Fibroblast of peridontal ligament (primary cell): ENCODE results near the gene RAB1B.

Experiments
- DNase-seq: peaks from one replicate; pipeline ENCODE4 v3.0.0-alpha.2; 2010; ENCODE audit errors: extremely low read depth

RAB1B gene

GRCh38 chr11:66268244-66268951, at the start of gene RAB1B:
TSS of gene RAB1B (plus strand) at chr11:66268639. CDS start at chr11:66268680, 41 bp downstream.
- DNase-seq, result peak; percentile 100

DNA sequence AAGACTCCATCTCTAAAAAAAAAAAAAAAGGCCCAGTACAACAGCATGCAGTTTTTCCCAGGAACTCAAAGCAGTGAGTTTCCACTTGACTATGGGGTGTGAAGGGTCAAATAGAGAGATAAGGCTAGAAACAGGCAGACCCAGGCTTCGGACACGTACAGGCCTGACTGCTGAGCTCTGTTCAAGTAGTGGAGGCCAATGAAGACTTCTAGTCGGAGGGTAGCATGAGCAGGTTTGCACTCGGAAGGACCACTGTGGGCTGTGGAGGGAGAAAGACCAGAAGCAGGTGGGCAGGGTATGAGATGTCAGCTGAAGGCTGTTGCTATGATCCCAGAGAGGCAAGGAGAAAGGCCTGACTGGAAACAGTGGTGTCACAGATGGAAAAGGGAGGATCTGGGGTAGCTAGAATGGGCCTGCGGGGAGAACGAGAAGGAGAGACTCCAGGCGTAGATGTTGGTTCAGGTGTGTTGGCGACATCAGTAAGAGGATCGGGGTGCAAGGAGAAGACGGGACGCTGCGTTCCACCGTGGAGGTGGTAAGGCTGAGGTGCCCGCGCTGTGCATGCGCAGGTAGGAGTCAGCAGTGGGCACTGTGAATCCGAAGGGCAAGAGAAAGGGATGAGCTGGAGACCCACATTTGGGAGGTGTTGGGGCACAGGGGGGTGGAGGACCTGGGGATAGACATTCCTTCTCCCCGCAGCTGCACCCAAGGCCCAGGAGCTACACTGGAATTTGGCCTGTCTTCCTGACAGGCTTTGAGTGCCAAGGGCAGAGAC, 49.4 kb upstream of the RAB1B start:
- DNase-seq, result no peak

GRCh38 chr11:66219846-66220565, 48.4 kb upstream of the RAB1B start:
- no peak for DNase-seq

DNA sequence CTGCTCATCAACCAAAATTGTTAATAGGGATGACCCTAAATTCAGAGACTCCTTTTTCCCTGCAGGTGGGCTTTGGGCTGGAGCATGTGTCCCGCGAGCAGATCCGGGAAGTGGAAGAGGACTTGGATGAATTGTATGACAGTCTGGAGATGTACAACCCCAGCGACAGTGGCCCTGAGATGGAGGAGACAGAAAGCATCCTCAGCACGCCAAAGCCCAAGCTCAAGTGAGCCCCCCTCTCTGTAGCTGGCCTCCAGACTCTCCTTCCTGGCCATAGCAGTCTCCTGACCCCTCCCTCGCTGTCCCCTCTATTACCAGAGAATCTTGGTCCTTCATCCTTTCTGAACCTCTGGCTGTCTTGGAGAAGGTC, 47.9 kb upstream of the RAB1B start:
- no peak for DNase-seq

GRCh38 chr11:66221012-66221411, 47.4 kb upstream of the RAB1B start:
- no peak for DNase-seq

GRCh38 chr11:66221726-66222236, 46.7 kb upstream of the RAB1B start:
- DNase-seq, result peak; percentile 9

DNA sequence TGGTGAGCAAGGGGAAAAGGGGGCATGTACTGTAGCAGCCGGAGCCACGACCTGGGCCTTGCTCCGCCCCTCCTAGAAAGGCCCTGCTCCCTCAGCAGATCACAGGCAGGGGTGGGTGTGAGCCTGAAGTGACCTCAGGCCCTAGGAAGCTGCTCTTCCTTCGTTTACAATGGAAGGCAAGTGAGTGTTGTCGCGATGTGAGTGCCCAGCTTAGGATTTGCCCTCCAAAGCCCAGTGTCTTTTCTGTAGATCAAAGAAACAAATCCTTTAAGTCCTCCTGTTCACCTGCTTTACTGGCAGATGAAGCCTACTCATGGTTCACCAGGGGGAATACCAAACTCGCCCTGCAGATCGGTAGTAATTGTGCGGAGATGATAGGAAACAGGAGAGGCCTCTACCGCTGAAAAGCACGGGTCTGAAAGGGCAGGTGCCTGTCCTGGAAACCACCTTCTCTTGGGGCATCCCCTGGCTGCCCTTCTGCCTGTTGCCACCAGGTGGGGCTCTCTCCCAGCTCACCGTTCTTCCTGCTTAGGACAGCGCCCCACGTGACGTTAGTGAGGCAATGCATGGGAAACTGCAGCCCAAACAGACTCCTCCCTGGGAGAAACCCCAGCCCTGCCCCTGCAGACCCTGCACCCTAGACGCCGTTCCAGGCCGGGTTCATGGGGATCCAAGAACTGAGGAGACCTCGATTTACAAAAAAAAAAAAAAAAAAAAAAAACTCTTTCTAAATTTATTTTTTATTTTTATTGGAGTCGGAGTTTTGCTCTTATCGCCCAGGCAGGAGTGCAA, 45.9 kb upstream of the RAB1B start:
- DNase-seq, result peak; percentile 90

DNA sequence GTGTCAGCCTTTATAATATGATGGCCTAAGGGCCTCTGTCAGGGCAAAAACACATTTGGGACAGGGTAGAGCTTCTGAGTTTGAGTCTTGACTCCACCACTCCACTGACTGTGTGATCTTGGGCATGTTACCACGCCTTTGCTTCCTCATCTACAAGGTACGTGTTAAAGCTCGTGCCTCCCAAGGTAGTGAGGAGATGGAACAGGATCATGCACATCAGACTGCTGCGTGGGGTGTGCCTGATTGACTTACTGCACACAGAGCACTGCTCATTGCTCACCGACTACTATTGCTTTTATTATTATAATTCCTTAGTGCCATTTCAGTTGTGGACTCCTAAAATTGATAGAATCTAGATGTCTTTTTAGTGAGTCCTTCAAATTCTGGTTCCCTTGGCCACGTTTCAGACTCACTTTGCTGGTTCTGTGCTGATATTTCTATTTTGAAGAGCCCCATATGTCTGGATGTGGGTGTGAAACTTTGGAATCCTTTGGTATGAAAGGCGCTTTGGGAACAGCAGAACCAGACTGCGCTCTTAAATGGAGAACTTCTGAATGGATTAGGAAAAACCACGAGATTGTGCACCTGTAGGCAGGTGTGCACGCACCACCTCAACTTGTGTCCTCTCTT, 44.1 kb upstream of the RAB1B start:
- no peak for DNase-seq

- no peak for DNase-seq
These were observed 43.4 kb upstream of the RAB1B start for GRCh38 chr11:66225066-66225465.

DNA sequence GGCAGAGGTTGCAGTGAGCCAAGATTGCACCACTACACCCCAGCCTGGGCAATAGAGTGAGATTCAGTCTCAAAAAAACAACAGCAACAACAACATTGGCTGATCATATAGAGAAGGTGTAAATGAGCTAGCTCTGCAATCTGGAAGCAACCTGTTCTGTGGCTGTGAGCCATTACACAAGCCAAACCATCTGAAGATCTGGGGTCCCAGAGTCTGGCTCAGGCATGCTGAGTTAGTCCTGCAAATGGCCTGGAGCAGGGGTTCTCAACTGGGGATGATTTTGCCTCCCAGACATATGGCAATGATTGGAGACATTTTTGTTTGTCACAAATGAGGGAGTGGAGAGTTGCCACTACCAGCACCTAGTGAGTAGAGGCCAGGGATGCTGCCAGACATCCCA, 42.3 kb upstream of the RAB1B start:
- DNase-seq, result no peak

GRCh38 chr11:66227700-66228099, 40.7 kb upstream of the RAB1B start:
- no peak for DNase-seq

- no peak for DNase-seq
These were observed 39.9 kb upstream of the RAB1B start for GRCh38 chr11:66228521-66228920.

- DNase-seq, result no peak
These were observed 38.3 kb upstream of the RAB1B start for GRCh38 chr11:66230156-66230555.

DNA sequence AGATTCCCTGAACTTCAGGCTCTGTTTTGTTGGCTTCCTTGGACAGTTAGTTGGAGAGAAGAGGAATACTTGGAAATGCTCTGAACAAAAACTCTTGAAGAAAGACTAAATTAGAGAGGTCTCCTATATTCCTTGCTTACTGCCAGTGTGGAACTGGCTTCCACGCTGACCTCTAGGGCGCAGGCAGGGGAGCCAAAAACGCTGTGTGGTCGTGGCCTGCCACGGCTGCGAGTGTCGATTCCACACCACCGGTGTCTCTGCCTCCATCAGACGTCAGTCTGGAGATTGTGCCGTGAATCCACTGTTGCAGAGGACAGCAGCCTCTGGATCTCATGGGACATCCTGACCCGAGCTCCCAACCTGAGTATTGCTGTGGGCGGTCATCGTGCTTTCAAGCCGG, 37.5 kb upstream of the RAB1B start:
- no peak for DNase-seq

DNA sequence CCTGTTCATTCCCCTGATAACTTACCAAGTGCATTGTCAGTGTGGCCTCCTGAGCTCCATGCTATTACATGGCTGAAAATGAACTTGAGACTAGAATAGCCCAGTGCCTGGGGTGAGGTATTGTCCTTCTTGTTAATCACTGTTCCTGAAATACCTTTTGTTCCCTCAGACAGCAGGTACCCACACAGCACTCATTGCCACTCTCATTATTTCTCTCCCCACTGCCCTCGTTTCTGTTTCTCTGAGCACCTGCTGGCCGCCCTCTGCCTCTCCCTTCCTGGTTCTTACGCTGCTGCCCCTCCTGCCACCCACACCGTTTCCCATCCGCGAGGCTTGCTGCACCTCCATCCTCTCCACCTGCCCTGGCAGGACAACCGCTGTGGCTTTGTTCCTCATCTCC, 36.9 kb upstream of the RAB1B start:
- DNase-seq, result no peak

GRCh38 chr11:66232769-66233168, 35.7 kb upstream of the RAB1B start:
- DNase-seq, result no peak

- DNase-seq, result no peak
These were observed 35.1 kb upstream of the RAB1B start for GRCh38 chr11:66233301-66233700.

GRCh38 chr11:66235141-66235540, 33.3 kb upstream of the RAB1B start:
- no peak for DNase-seq

DNA sequence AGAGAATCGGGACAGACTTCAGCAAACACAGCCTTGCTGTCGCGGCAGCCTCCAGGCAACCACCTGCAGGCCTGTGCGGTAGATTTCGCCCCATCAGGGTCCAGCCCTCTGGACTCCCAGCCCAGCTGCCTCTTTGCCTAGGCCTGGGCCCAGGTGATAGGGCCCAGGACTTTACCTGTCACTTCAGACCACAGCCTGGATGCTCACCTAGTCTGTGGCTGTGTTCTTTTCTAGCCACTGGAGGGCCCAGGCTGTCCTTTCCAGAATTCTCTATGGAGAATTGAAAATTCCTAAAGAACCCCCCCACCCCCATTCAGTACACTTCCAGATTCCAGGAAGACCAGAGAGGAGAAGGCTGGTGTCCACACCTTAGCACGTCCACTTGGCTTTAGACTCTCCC, 30.6 kb upstream of the RAB1B start:
- no peak for DNase-seq

- DNase-seq, result no peak
These were observed 29.5 kb upstream of the RAB1B start for GRCh38 chr11:66238786-66239413.

GRCh38 chr11:66239511-66239910, 28.9 kb upstream of the RAB1B start:
- DNase-seq, result no peak
